GM12878 (cell line): Measurements from ENCODE around the gene CHMP6. TPM values are rescaled to one million over a fixed set of nuclear protein-coding genes. Genes with fewer than 3 reads are reported as not detected.

Experiments
- ATAC-seq: fragments of 200-7000 bp; cut with Tn5 transposase; 3 replicates; pipeline ENCODE4 v1.9.1; 2020; ENCODE audit warnings: mild to moderate bottlenecking, moderate library complexity
- BruUV-seq: library from RNA; stranded (reverse); fragments of 400-500 nt; replicated peaks from 2 replicates; lab custom pipeline; 2021; lab: Mats Ljungman, UMichigan
- CTCF ChIA-PET: fragments of 300-600 bp; sonication (Branson Sonifier 250); formaldehyde crosslinking; extraction: SDS; loops from one replicate; lab custom pipeline; 2021; ENCODE audit warnings: inconsistent platforms; lab: Yijun Ruan, JAX
- POLR2A ChIA-PET: fragments of 350-600 bp; formaldehyde crosslinking; extraction: SDS; loops from one replicate; lab custom pipeline; 2021; ENCODE audit warnings: inconsistent platforms; lab: Charles Lee
- RAD21 ChIA-PET: fragments of 300-600 bp; sonication (Branson Sonifier 250); formaldehyde crosslinking; loops from one replicate; lab custom pipeline; 2023; ENCODE audit warnings: antibody characterized with exemption; ENCODE audit not compliant: unreplicated experiment; lab: Charles Lee
- SMC1A ChIA-PET: fragments of 300-600 bp; sonication (Branson Sonifier 250); formaldehyde crosslinking; loops from one replicate; lab custom pipeline; 2023; ENCODE audit not compliant: unreplicated experiment, uncharacterized antibody; lab: Charles Lee
- DNase-seq: peaks from one replicate; pipeline ENCODE4 v3.0.0-alpha.2; 2011; ENCODE audit warnings: low read depth, low spot score
- FAIRE-seq: peaks from 3 replicates; lab custom pipeline; 2011; peaks lifted over from hg19 to GRCh38; lab: Jason Lieb, UNC
- H2AFZ ChIP-seq: 2 replicates; pipeline ENCODE4 v1.6.0; 2011; ENCODE audit warnings: low read depth, low read length, control low read depth; ENCODE audit not compliant: control insufficient read depth
- H3K27ac ChIP-seq: 2 replicates; pipeline ENCODE4 v1.5.1; 2011; ENCODE audit warnings: control low read depth; ENCODE audit not compliant: control insufficient read depth, insufficient read depth
- H3K27me3 ChIP-seq, 2 experiments: replicated peaks in 1 of 2; 2 replicates each; pipeline versions ENCODE4 v1.6.0 to v1.6.1; 2011; ENCODE audit warnings: low read length in 1 of 2; ENCODE audit not compliant: control insufficient read depth in 2 of 2, insufficient read depth in 2 of 2
- H3K36me3 ChIP-seq, 2 experiments: 2 replicates each; pipeline ENCODE4 v1.5.1; 2011; ENCODE audit warnings: low read length in 1 of 2; ENCODE audit not compliant: control insufficient read depth in 2 of 2, insufficient read depth in 2 of 2
- H3K4me1 ChIP-seq: 2 replicates; pipeline ENCODE4 v1.6.1; 2011; ENCODE audit warnings: mild to moderate bottlenecking, low read length, moderate library complexity, mixed read lengths; ENCODE audit not compliant: control insufficient read depth, insufficient read depth
- H3K4me2 ChIP-seq: 2 replicates; pipeline ENCODE4 v1.6.0; 2011; ENCODE audit warnings: control low read depth; ENCODE audit not compliant: control insufficient read depth, insufficient read depth
- H3K4me3 ChIP-seq: fragments of 200-600 bp; sonication (generic); 2 replicates; pipeline ENCODE4 v1.5.1; 2016
- H3K79me2 ChIP-seq: 2 replicates; pipeline ENCODE4 v1.6.0; 2011; ENCODE audit warnings: low read length; ENCODE audit not compliant: control insufficient read depth, insufficient read depth
- H3K9ac ChIP-seq: 2 replicates; pipeline ENCODE4 v1.8.0; 2011; ENCODE audit warnings: low read length, control low read depth, mixed read lengths; ENCODE audit not compliant: control insufficient read depth, insufficient read depth
- H3K9me3 ChIP-seq: replicated peaks from 3 replicates; pipeline ENCODE4 v1.5.1; 2011; ENCODE audit warnings: mild to moderate bottlenecking, low read length; ENCODE audit not compliant: control insufficient read depth, insufficient read depth
- H4K20me1 ChIP-seq: 2 replicates; pipeline ENCODE4 v1.6.0; 2011; ENCODE audit not compliant: control insufficient read depth, insufficient read depth
- EED ChIP-seq: sonication (generic); IDR thresholded peaks from 2 replicates; pipeline ENCODE4 v1.6.1; 2016; ENCODE audit warnings: antibody characterized with exemption, low read depth
- HDGF ChIP-seq: fragments of 450-650 bp; IDR thresholded peaks from 2 replicates; pipeline ENCODE4 v1.6.1; 2016; ENCODE audit warnings: antibody characterized with exemption
- MEF2A ChIP-seq: IDR thresholded peaks from 2 replicates; pipeline ENCODE4 v1.6.1; 2011; ENCODE audit warnings: low read depth, mild to moderate bottlenecking, low read length, moderate library complexity; ENCODE audit not compliant: insufficient read depth
- NFYA ChIP-seq: IDR thresholded peaks from 2 replicates; pipeline ENCODE4 v1.6.1; 2011; ENCODE audit warnings: low read depth, mild to moderate bottlenecking, low read length, improper control_type of control experiment, borderline replicate concordance
- NR2F1 ChIP-seq: fragments of 450-650 bp; conservative IDR thresholded peaks from 2 replicates; pipeline ENCODE4 v1.6.1; 2017; ENCODE audit warnings: mild to moderate bottlenecking
- RAD51 ChIP-seq: fragments of 450-650 bp; IDR thresholded peaks from 2 replicates; pipeline ENCODE4 v1.6.1; 2016; ENCODE audit warnings: moderate library complexity, mild to moderate bottlenecking, inconsistent platforms
- SP1 ChIP-seq: IDR thresholded peaks from one replicate; pipeline ENCODE4 v1.6.1; 2011; ENCODE audit warnings: low read depth, low read length
- STAT1 ChIP-seq: fragments of 450-650 bp; conservative IDR thresholded peaks from 2 replicates; pipeline ENCODE4 v1.6.1; 2014; ENCODE audit warnings: antibody characterized with exemption, mild to moderate bottlenecking
- TARDBP ChIP-seq: IDR thresholded peaks from 2 replicates; pipeline ENCODE4 v1.6.1; 2016; ENCODE audit warnings: borderline replicate concordance
- TBL1XR1 ChIP-seq: IDR thresholded peaks from 2 replicates; pipeline ENCODE4 v1.6.1; 2012; ENCODE audit warnings: low read depth, low read length, improper control_type of control experiment
- ZNF274 ChIP-seq: IDR thresholded peaks from one replicate; pipeline ENCODE4 v1.8.0; 2011; ENCODE audit not compliant: insufficient read length, insufficient read depth
- WGBS: methylation state at CpG from one replicate; pipeline ENCODE4 v1.1.6; 2016; ENCODE audit warnings: low lambda C conversion rate; ENCODE audit not compliant: insufficient replicate concordance, insufficient coverage; ENCODE audit errors: missing lambda C conversion rate; 5-methylcytosine and 5-hydroxymethylcytosine counted together
- in situ Hi-C: fragments of 300-500 bp; cut with MboI; formaldehyde crosslinking; loops from 9 replicates; pipeline ENCODE4 v1.14.3; 2018; ENCODE audit warnings: mixed read lengths
- intact Hi-C: fragments of 100-400 bp; cut with micrococcal nuclease; formaldehyde crosslinking; loops from one replicate; pipeline ENCODE4 v1.14.2; 2022; ENCODE audit not compliant: unreplicated experiment
- polyA plus RNA-seq, 11 experiments: library from polyadenylated mRNA; depleted of rRNA in 4 of 11; unstranded in 6 of 11; stranded (reverse) in 5 of 11; fragments of >200 nt; fragmentation: Nextera tagmentation in 4 of 11; fragmentation: Illumina TruSeq in 1 of 11; extraction: Ambion mirVana in 4 of 11; extraction: Trizol in 1 of 11; gene quantifications; 1 replicate in 1 of 11; 2 replicates in 10 of 11; pipeline versions ENCODE4 v1.2.1 to v1.2.3, GENCODE V29; 2011 to 2016; ENCODE audit warnings: inconsistent platforms in 2 of 11, missing spikeins in 2 of 11, low read depth in 1 of 11
- total RNA-seq, 4 experiments: library from RNA; depleted of rRNA in 3 of 4; stranded (reverse); fragments of >200 nt in 3 of 4; fragmentation: Illumina TruSeq in 1 of 4; extraction: Trizol in 1 of 4; gene quantifications; 2 replicates each; pipeline versions ENCODE4 v1.2.1 to v1.2.3, GENCODE V29; 2013 to 2021
- TF ChIP-seq, protein P1 (sequence below): fragments of 450-650 bp; IDR thresholded peaks from 2 replicates; pipeline ENCODE4 v1.6.1; 2016; ENCODE audit warnings: mild to moderate bottlenecking
- TF ChIP-seq, protein P2 (sequence below), 3 experiments: IDR thresholded peaks in 2 of 3; conservative IDR thresholded peaks in 1 of 3; 2 replicates each; pipeline ENCODE4 v1.5.1; 2011; ENCODE audit warnings: low read depth in 3 of 3, low read length in 3 of 3, mild to moderate bottlenecking in 3 of 3, control low read depth in 2 of 3, moderate library complexity in 2 of 3, inconsistent platforms in 1 of 3, mixed read lengths in 1 of 3; ENCODE audit not compliant: control insufficient read depth in 2 of 3, insufficient read depth in 1 of 3; ENCODE audit errors: extremely low read depth in 1 of 3
- TF ChIP-seq, protein P3 (sequence below): IDR thresholded peaks from 2 replicates; pipeline ENCODE4 v1.6.1; 2012; ENCODE audit warnings: improper control_type of control experiment, low read depth, low read length; ENCODE audit not compliant: insufficient replicate concordance

CHMP6 gene
- total and polyA plus RNA-seq, 10 of the 15 experiments (the other 5 are each of a cell fraction or from before 2014, with no cell fraction given): 0.21 to 37.9 (median 14.7) TPM

DNA sequence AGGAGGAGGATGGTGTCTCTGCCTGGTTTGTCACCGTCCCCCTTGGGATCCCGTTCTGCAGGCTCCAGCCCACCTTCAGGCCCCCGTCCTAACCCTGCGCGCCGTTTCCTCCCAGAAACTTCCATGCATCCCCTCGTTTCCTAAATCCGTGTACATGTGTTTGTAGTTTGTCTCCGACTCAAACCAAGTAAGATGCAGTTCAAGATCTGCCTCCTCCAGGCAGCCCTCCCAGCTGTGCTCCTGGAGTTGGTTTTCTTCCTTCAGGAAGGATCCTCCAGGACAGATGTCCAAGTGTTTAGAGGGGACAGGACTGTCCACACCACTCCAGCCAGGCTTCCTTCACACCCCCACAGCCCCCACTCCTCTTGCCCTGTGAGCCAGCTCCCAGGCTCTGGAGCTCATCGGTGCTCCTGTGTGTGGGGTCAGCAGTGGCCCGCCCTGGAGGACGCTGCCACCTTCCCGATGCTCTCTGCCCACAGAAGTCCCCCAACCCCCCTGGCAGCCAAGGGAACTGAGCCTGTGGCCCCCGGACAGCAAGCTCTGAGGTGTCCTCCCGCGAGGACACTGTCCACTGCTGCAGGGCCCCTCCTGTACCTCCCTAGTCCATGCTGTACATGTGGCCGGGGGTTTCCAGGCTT lies 54.6 kb downstream of the CHMP6 start (continued):
- no peak for TF ChIP-seq NR2F1
- TF ChIP-seq, all 136 proteins: peak for 0

DNA sequence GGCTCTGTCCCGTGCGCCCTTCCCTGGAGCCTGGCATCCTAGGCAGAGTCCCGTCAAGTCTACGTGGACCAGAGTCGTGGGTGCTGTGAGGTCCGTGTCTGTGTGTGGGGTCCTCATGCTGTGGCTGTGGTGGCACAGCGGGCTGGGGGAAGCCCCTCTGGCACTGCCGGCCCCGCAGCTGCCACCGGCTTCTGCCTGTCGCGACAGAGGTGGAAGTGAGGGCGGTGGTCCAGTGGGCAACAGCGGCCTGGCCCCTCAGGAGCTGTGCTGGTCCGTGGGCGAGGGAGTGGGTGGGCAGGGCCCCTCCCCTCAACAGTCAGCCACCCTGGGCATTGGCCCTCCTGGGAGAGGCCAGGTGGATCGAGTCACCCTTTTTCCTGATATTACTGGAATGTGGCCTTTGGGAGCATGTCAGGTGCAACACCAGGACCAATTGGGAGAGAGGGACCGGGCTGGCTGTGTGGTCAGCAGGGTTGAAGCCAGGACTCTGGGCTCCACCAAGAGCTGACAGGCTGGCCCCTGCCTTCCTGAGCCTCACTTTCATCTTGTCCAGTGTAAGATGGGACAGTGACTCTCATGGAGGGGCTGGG lies 55.2 kb downstream of the CHMP6 start:
- POLR2A ChIA-PET: no interaction called here
- no peak overlapping the region for H3K4me3 ChIP-seq
- peaks cover 22% of the 10 kb centered on the region for H3K4me1 ChIP-seq
- H3K9ac ChIP-seq: no peak overlapping the region
- H2AFZ ChIP-seq: no peak overlapping the region
- no peaks in the 10 kb centered on the region for H4K20me1 ChIP-seq
- H3K27ac ChIP-seq: no peak overlapping the region
- SMC1A ChIA-PET: no interaction called here
- RAD21 ChIA-PET: no interaction called here
- no peaks in the 10 kb centered on the region for H3K9me3 ChIP-seq
- H3K27me3 ChIP-seq: no peaks in the 10 kb centered on the region
- WGBS: 46% methylated on average over 18 of the region's 18 CpGs
- H3K79me2 ChIP-seq: no peaks in the 10 kb centered on the region
- no TSS peak for BruUV-seq
- H3K4me2 ChIP-seq: no peak overlapping the region
- no peak for ATAC-seq
- intact Hi-C loops: no loop called here
- FAIRE-seq: no peak
- no peaks in the 10 kb centered on the region for H3K36me3 ChIP-seq
- CTCF ChIA-PET: interaction anchor here (0.6 kb wide), 1 partner anchor 22 kb away, joined by 3 read pairs; no protein-coding TSS in a partner anchor
- no peak for DNase-seq
- in situ Hi-C loops: no loop called here
- TF ChIP-seq RAD51: no peak
- no peak for TF ChIP-seq EED
- no peak for TF ChIP-seq NFYA
- TF ChIP-seq TARDBP: no peak
- no peak for TF ChIP-seq MEF2A
- no peak for TF ChIP-seq ZNF274
- no peak for TF ChIP-seq HDGF
- no peak for TF ChIP-seq SP1
- TF ChIP-seq, protein P1, sequence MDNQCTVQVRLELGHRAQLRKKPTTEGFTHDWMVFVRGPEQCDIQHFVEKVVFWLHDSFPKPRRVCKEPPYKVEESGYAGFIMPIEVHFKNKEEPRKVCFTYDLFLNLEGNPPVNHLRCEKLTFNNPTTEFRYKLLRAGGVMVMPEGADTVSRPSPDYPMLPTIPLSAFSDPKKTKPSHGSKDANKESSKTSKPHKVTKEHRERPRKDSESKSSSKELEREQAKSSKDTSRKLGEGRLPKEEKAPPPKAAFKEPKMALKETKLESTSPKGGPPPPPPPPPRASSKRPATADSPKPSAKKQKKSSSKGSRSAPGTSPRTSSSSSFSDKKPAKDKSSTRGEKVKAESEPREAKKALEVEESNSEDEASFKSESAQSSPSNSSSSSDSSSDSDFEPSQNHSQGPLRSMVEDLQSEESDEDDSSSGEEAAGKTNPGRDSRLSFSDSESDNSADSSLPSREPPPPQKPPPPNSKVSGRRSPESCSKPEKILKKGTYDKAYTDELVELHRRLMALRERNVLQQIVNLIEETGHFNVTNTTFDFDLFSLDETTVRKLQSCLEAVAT: no peak
- no peak for TF ChIP-seq TBL1XR1
- no peak for TF ChIP-seq STAT1
- TF ChIP-seq, protein P2, sequence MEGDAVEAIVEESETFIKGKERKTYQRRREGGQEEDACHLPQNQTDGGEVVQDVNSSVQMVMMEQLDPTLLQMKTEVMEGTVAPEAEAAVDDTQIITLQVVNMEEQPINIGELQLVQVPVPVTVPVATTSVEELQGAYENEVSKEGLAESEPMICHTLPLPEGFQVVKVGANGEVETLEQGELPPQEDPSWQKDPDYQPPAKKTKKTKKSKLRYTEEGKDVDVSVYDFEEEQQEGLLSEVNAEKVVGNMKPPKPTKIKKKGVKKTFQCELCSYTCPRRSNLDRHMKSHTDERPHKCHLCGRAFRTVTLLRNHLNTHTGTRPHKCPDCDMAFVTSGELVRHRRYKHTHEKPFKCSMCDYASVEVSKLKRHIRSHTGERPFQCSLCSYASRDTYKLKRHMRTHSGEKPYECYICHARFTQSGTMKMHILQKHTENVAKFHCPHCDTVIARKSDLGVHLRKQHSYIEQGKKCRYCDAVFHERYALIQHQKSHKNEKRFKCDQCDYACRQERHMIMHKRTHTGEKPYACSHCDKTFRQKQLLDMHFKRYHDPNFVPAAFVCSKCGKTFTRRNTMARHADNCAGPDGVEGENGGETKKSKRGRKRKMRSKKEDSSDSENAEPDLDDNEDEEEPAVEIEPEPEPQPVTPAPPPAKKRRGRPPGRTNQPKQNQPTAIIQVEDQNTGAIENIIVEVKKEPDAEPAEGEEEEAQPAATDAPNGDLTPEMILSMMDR (IDR thresholded peaks at IDR 0.05 in 2 of 3, conservative IDR thresholded peaks at IDR 0.05 in 1 of 3; ENCODE audit: control insufficient read depth in 2 of 3, extremely low read depth in 1 of 3, insufficient read depth in 1 of 3, low read depth in 3 of 3, low read length in 3 of 3): no peak
- TF ChIP-seq, protein P3, sequence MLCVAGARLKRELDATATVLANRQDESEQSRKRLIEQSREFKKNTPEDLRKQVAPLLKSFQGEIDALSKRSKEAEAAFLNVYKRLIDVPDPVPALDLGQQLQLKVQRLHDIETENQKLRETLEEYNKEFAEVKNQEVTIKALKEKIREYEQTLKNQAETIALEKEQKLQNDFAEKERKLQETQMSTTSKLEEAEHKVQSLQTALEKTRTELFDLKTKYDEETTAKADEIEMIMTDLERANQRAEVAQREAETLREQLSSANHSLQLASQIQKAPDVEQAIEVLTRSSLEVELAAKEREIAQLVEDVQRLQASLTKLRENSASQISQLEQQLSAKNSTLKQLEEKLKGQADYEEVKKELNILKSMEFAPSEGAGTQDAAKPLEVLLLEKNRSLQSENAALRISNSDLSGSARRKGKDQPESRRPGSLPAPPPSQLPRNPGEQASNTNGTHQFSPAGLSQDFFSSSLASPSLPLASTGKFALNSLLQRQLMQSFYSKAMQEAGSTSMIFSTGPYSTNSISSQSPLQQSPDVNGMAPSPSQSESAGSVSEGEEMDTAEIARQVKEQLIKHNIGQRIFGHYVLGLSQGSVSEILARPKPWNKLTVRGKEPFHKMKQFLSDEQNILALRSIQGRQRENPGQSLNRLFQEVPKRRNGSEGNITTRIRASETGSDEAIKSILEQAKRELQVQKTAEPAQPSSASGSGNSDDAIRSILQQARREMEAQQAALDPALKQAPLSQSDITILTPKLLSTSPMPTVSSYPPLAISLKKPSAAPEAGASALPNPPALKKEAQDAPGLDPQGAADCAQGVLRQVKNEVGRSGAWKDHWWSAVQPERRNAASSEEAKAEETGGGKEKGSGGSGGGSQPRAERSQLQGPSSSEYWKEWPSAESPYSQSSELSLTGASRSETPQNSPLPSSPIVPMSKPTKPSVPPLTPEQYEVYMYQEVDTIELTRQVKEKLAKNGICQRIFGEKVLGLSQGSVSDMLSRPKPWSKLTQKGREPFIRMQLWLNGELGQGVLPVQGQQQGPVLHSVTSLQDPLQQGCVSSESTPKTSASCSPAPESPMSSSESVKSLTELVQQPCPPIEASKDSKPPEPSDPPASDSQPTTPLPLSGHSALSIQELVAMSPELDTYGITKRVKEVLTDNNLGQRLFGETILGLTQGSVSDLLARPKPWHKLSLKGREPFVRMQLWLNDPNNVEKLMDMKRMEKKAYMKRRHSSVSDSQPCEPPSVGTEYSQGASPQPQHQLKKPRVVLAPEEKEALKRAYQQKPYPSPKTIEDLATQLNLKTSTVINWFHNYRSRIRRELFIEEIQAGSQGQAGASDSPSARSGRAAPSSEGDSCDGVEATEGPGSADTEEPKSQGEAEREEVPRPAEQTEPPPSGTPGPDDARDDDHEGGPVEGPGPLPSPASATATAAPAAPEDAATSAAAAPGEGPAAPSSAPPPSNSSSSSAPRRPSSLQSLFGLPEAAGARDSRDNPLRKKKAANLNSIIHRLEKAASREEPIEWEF: no peak
